ENCODE data around the gene SORBS1. TPM values are rescaled to one million over a fixed set of nuclear protein-coding genes. Genes with fewer than 3 reads are reported as not detected.

The SORBS1 gene
- total RNA-seq, 4 donors from 2014 or later = 21.5 to 65.8 (median 30.1) TPM

DNA sequence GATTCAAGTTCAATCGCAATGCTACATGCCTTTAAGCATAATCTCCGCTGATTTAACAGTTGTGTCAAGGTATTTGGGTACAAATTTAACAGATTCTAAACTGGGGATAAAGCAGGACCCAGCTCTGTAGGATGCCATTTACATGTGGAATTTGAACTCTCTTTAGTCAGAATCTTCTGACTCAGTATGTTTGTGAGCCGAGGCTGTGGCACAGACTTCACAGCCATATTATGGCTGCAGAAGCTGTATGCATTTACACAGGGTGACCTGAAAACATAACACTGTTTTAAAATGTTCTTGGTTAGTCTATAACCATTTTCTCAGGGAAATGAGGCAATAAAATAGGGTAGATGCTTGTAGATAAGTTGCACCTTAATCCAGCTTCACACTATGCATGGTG lies 279.1 kb downstream of the SORBS1 start:
- no peak for TF ChIP-seq POLR2A (IDR thresholded peaks at IDR 0.05)
- no peak for TF ChIP-seq CTCF (IDR thresholded peaks at IDR 0.05)
- no peaks in the 10 kb centered on the region for H3K27me3 ChIP-seq
- H3K36me3 ChIP-seq = no peaks in the 10 kb centered on the region
- no peak for DNase-seq
- H3K9me3 ChIP-seq = no peaks in the 10 kb centered on the region
- 90 to 97% methylated on average over 3 of the region's 3 CpGs for WGBS, 2 donors
- no peak overlapping the region for H3K4me3 ChIP-seq (replicated peaks in 1 of 3)
- intact Hi-C loops (cut with DNase I) = no loop called here
- no peak overlapping the region for H3K27ac ChIP-seq
- H3K4me1 ChIP-seq = peaks cover 32 to 75% of the 10 kb centered on the region in 2 donors

DNA sequence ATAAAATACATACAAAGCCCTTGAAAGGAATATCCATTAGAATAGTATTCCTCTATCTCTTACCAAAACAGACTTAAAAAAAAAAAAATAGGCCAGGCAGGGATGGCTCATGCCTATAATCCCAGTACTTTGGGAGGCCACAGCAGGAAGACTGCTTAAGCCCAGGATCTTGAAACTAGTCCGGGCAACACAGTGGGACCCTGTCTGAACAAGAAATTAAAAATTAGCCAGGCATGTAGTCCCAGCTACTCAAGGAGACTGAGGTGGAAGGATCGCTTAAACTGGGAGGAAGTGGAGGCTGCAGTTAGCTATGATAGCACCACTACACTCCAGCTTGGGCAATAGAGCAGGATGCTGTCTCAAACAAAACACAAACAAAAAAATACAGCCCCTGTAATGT lies 280.0 kb downstream of the SORBS1 start:
- 91 to 94% methylated on average over 2 of the region's 2 CpGs for WGBS, 2 donors
- peak overlapping the region in 2 of 3 donors; percentile 75 to 80 for H3K27ac ChIP-seq
- H3K36me3 ChIP-seq = no peaks in the 10 kb centered on the region
- peaks cover 24 to 75% of the 10 kb centered on the region in 2 donors for H3K4me1 ChIP-seq
- H3K27me3 ChIP-seq = no peaks in the 10 kb centered on the region
- intact Hi-C loops (cut with DNase I) = no loop called here
- H3K4me3 ChIP-seq (replicated peaks in 1 of 3) = no peak overlapping the region
- no peaks in the 10 kb centered on the region for H3K9me3 ChIP-seq
- TF ChIP-seq POLR2A (IDR thresholded peaks at IDR 0.05) = no peak
- DNase-seq = no peak

DNA sequence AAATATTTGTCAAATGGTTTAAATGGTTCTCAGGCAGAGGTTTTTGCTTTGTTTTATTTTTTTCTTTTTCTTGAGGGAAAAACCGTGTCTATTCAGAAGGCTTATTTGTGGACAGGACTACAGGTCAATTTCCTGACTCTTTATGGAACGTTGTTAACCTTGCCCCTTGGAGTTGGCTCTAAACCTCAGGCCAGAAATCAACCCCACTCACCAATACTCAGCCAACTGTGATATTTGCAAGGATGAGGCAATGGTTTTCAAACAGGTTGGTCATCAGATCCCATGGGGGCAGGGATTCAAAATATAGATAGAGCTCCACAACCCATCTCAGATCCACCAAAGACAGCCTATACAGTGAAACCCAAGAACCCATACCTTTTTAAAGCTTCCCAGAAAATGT lies 280.5 kb downstream of the SORBS1 start:
- peaks cover 26 to 75% of the 10 kb centered on the region in 2 donors for H3K4me1 ChIP-seq
- H3K9me3 ChIP-seq = no peaks in the 10 kb centered on the region
- no peak for DNase-seq
- H3K4me3 ChIP-seq (replicated peaks in 1 of 3) = no peak overlapping the region
- H3K27me3 ChIP-seq = no peaks in the 10 kb centered on the region
- no peaks in the 10 kb centered on the region for H3K36me3 ChIP-seq
- TF ChIP-seq POLR2A (IDR thresholded peaks at IDR 0.05) (no peak), CTCF (IDR thresholded peaks at IDR 0.05) (no peak)
- 57 to 69% methylated on average over 2 of the region's 2 CpGs for WGBS, 2 donors
- peak overlapping the region in 2 of 3 donors; percentile 75 to 80 for H3K27ac ChIP-seq
- intact Hi-C loops (cut with DNase I) = no loop called here

GRCh38 chr10:95279042-95279820 lies 281.9 kb downstream of the SORBS1 start:
- peaks cover 27 to 75% of the 10 kb centered on the region in 2 donors for H3K4me1 ChIP-seq
- TF ChIP-seq CTCF (IDR thresholded peaks at IDR 0.05) (no peak), POLR2A (IDR thresholded peaks at IDR 0.05) (no peak)
- WGBS, 2 donors = 40 to 52% methylated on average over 4 of the region's 4 CpGs
- no peak overlapping the region for H3K4me3 ChIP-seq (replicated peaks in 1 of 3)
- no peaks in the 10 kb centered on the region for H3K36me3 ChIP-seq
- DNase-seq = no peak
- intact Hi-C loops (cut with DNase I) = no loop called here
- no peaks in the 10 kb centered on the region for H3K27me3 ChIP-seq
- peak overlapping the region in 2 of 3 donors; percentile 75 to 80 for H3K27ac ChIP-seq
- H3K9me3 ChIP-seq = no peaks in the 10 kb centered on the region

DNA sequence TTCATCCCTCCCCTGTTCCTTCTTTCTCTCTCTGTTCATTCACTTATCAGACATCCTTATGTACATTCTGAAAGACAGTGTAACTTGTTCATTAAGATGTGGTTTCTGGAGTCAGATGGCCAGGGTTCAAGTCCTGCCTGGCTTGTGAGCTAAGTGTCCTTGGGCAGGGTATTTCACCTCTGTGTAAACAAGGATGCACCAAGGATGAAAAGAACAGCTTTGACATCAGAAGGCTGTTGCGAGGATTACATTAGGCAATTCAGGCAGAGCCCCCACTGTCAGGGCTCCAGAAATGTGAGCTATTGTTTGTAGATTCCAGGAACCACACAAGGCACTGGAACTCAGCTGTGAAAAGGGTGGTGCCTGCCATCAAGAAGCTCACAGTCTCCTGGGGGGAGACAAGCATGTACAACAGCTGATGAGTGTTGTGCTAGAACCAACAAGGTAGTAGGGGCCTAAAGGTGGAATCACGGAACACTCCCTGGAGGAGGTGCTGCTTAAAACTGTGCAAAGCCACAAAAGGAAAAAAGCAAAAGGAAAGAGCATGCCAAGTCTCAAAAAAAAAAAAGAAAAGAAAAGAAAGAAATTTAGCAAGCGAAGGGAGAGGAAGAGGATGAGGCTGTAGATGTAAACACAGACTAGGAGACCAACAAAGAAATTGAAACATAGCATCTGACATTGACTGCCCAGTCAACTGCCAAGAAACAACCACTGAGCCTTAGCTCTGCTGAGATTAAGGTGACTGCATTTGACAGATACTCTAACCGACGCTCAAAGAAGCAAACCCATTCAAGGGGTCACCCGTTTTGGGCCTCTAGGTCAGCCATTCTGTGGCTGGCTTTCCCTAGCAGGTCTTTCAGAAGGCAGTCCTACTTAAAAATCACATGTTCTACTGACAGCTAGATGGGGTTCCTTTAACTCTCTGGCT lies 282.8 kb downstream of the SORBS1 start:
- no peak for DNase-seq
- Histone ChIP-seq H3K36me3 (no peaks in the 10 kb centered on the region), H3K27me3 (no peaks in the 10 kb centered on the region), H3K9me3 (no peaks in the 10 kb centered on the region), H3K27ac (peak overlapping the region; percentile 3 to 80 (median 75)), H3K4me1 (peaks cover 27 to 82% of the 10 kb centered on the region in 2 donors), H3K4me3 (replicated peaks in 1 of 3) (no peak overlapping the region)
- TF ChIP-seq POLR2A (IDR thresholded peaks at IDR 0.05) = no peak
- TF ChIP-seq CTCF (IDR thresholded peaks at IDR 0.05) = no peak
- 84 to 87% methylated on average over 6 of the region's 6 CpGs for WGBS, 2 donors
- intact Hi-C loops (cut with DNase I) = no loop called here
